GM15510 (cell line): Measurements from ENCODE around the gene MISP.

Experiments used
- POLR2A ChIP-seq: IDR thresholded peaks from 3 replicates; pipeline ENCODE4 v1.6.1; 2011; ENCODE audit warnings: borderline replicate concordance; ENCODE audit not compliant: insufficient read length; ENCODE audit errors: extremely low read depth

The MISP gene

DNA sequence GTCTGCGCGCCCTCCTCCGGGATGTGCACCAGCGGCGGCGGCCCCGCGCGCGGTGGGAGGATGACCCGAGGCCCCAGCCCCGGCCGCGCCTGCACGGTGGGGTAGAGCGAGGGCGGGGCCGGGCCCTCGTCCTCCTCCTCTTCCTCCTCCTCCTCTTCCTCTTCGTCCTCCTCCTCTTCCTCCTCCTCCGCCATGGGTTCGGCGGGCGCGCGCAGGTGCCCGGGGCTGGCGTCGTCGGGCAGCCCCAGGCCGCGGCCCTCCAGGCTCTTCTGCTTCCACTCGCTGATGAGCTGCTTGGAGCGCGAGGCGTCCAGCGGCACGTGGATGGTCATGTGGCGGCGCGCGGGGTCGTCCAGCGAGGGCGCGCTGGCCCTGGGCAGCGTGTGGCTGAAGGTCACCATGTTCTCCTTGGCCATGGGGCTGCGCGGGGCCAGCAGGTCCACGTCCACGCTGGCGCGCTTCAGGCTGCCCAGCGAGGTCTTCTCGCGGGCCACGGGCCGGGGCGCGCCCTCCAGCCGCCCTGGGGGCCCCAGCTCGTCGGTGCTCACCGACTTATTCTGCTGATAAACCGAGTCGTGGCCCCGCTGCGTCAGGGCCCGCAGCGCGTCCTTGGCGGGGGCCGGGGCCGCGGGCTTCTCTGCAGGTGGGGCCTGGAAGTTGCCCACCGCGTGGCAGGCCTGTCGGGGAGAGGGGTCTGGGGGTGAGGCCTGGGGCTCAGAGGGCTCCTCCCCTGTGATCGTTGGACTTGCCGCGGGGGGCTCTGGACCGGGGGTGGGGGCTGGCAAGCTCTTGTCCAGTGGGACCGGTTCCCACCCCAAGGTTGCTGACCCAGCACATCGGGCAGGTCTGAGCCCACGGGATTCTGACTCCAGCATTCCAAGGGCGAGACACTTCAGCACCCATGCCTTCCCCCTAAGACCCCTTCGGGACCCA, 62.6 kb downstream of the MISP start:
- peak; percentile 8 for TF ChIP-seq POLR2A
